Measurements from ENCODE around the gene PRDM1.

The PRDM1 gene

GRCh38 chr6:106105493-106105892 is 19.4 kb downstream of the PRDM1 start:
- no peak for DNase-seq
- Histone ChIP-seq H3K36me3 (no peaks in the 10 kb centered on the region; the same call in 1 of the 2 replicates), H3K9me3 (no peaks in the 10 kb centered on the region), H3K4me3 (ENCODE audit: low read depth, low read length) (no peak overlapping the region), H3K4me1 (peaks cover 22% of the 10 kb centered on the region), H3K27me3 (no peaks in the 10 kb centered on the region; the same call in 1 of the 2 replicates)
- no peak for TF ChIP-seq CTCF (IDR thresholded peaks at IDR 0.05; ENCODE audit: low read depth, low read length)

- H3K36me3 ChIP-seq = no peaks in the 10 kb centered on the region; the same call in 1 of the 2 replicates
- TF ChIP-seq CTCF (IDR thresholded peaks at IDR 0.05; ENCODE audit: low read depth, low read length) = no peak
- no peaks in the 10 kb centered on the region for H3K9me3 ChIP-seq
- DNase-seq = no peak
- H3K4me1 ChIP-seq = peaks cover 31% of the 10 kb centered on the region
- H3K27me3 ChIP-seq = no peaks in the 10 kb centered on the region; the same call in 1 of the 2 replicates
- H3K4me3 ChIP-seq (ENCODE audit: low read depth, low read length) = no peak overlapping the region
Measured at GRCh38 chr6:106106276-106107042, 20.3 kb downstream of the PRDM1 start.

- Histone ChIP-seq H3K4me1 (peaks cover 34% of the 10 kb centered on the region), H3K4me3 (ENCODE audit: low read depth, low read length) (no peak overlapping the region), H3K27me3 (no peaks in the 10 kb centered on the region; the same call in 1 of the 2 replicates), H3K9me3 (no peaks in the 10 kb centered on the region), H3K36me3 (no peaks in the 10 kb centered on the region; the same call in 1 of the 2 replicates)
- DNase-seq = no peak
- no peak for TF ChIP-seq CTCF (IDR thresholded peaks at IDR 0.05; ENCODE audit: low read depth, low read length)
Measured at GRCh38 chr6:106107043-106107613, 21.0 kb downstream of the PRDM1 start.

- Histone ChIP-seq H3K4me3 (ENCODE audit: low read depth, low read length) (no peak overlapping the region), H3K4me1 (peaks cover 36% of the 10 kb centered on the region), H3K36me3 (no peaks in the 10 kb centered on the region; the same call in 1 of the 2 replicates), H3K27me3 (no peaks in the 10 kb centered on the region; the same call in 1 of the 2 replicates), H3K9me3 (no peaks in the 10 kb centered on the region)
- DNase-seq = no peak
- no peak for TF ChIP-seq CTCF (IDR thresholded peaks at IDR 0.05; ENCODE audit: low read depth, low read length)
Measured at GRCh38 chr6:106108129-106108528, 22.0 kb downstream of the PRDM1 start.

GRCh38 chr6:106109029-106109428 is 22.9 kb downstream of the PRDM1 start:
- Histone ChIP-seq H3K36me3 (no peaks in the 10 kb centered on the region; the same call in 1 of the 2 replicates), H3K27me3 (no peaks in the 10 kb centered on the region), H3K4me1 (peaks cover 35% of the 10 kb centered on the region), H3K9me3 (no peaks in the 10 kb centered on the region), H3K4me3 (ENCODE audit: low read depth, low read length) (no peak overlapping the region)
- DNase-seq = no peak
- no peak for TF ChIP-seq CTCF (IDR thresholded peaks at IDR 0.05; ENCODE audit: low read depth, low read length)

All from BE2C (cell line).